ENCODE results near the gene ATXN7L2.

The ATXN7L2 gene

GRCh38 chr1:109527846-109528695 is 44.4 kb downstream of the ATXN7L2 start:
- DNase-seq (ENCODE audit: low read depth): no peak

- DNase-seq (ENCODE audit: low read depth): no peak
Observed at GRCh38 chr1:109528712-109529111, 45.0 kb downstream of the ATXN7L2 start.

GRCh38 chr1:109529881-109530456 is 46.3 kb downstream of the ATXN7L2 start:
- peak; percentile 14 for DNase-seq (ENCODE audit: low read depth)

GRCh38 chr1:109530457-109531087 is 46.9 kb downstream of the ATXN7L2 start:
- DNase-seq (ENCODE audit: low read depth): no peak

GRCh38 chr1:109531380-109531779 is 47.7 kb downstream of the ATXN7L2 start:
- no peak for DNase-seq (ENCODE audit: low read depth)

GRCh38 chr1:109531826-109532364 is 48.2 kb downstream of the ATXN7L2 start:
- no peak for DNase-seq (ENCODE audit: low read depth)

GRCh38 chr1:109532365-109533136 is 48.8 kb downstream of the ATXN7L2 start:
- peak; percentile 62 for DNase-seq (ENCODE audit: low read depth)

GRCh38 chr1:109534307-109534858 is 50.7 kb downstream of the ATXN7L2 start:
- no peak for DNase-seq (ENCODE audit: low read depth)

GRCh38 chr1:109535481-109535880 is 51.8 kb downstream of the ATXN7L2 start:
- DNase-seq (ENCODE audit: low read depth): no peak

- DNase-seq (ENCODE audit: low read depth): no peak
Observed at GRCh38 chr1:109535971-109536491, 52.3 kb downstream of the ATXN7L2 start.

- no peak for DNase-seq (ENCODE audit: low read depth)
Observed at GRCh38 chr1:109537450-109538178, 53.9 kb downstream of the ATXN7L2 start.

GRCh38 chr1:109538827-109539555 is 55.3 kb downstream of the ATXN7L2 start:
- no peak for DNase-seq (ENCODE audit: low read depth)

GRCh38 chr1:109539676-109540075 is 56.0 kb downstream of the ATXN7L2 start, which contains the start of gene GPR61:
Gene GPR61, plus strand, starts transcription at chr1:109539872. Its CDS starts 3,151 bp downstream, at chr1:109543023.
- DNase-seq (ENCODE audit: low read depth): no peak

- no peak for DNase-seq (ENCODE audit: low read depth)
Observed at GRCh38 chr1:109541102-109541501, 57.4 kb downstream of the ATXN7L2 start.
